Measurements from ENCODE around the gene MEIS1.
"Not testable (repeated sequence)": the region's sequence is repeated elsewhere in the genome, so short reads cannot be mapped to it uniquely, and the experiment has no call there.

DNA sequence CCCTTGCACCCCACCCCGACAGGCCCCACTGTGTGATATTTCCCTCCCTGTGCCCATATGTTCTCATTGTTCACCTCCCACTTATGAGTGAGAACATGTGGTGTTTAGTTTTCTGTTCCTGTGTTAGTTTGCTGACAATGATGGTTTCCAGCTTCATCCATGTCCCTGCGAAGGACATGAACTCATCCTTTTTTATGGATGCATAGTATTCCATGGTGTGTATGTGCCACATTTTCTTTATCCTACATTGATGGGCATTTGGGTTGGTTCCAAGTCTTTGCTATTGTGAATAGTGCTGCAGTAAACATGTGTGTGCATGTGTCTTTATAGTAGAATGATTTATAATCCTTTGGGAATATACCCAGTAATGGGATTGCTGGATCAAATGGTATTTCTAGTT, 50.3 kb downstream of the MEIS1 start:
- TF ChIP-seq, protein P1, sequence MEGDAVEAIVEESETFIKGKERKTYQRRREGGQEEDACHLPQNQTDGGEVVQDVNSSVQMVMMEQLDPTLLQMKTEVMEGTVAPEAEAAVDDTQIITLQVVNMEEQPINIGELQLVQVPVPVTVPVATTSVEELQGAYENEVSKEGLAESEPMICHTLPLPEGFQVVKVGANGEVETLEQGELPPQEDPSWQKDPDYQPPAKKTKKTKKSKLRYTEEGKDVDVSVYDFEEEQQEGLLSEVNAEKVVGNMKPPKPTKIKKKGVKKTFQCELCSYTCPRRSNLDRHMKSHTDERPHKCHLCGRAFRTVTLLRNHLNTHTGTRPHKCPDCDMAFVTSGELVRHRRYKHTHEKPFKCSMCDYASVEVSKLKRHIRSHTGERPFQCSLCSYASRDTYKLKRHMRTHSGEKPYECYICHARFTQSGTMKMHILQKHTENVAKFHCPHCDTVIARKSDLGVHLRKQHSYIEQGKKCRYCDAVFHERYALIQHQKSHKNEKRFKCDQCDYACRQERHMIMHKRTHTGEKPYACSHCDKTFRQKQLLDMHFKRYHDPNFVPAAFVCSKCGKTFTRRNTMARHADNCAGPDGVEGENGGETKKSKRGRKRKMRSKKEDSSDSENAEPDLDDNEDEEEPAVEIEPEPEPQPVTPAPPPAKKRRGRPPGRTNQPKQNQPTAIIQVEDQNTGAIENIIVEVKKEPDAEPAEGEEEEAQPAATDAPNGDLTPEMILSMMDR (tag by site-specific recombination; IDR thresholded peaks at IDR 0.05), result not testable (repeated sequence)
- TF ChIP-seq ZNF701 (tag by site-specific recombination; IDR thresholded peaks at IDR 0.05); HOXA7 (CRISPR knock-in tag; IDR thresholded peaks at IDR 0.05; ENCODE audit: borderline replicate concordance); HOXC10 (CRISPR knock-in tag; IDR thresholded peaks at IDR 0.05); ZNF394 (tag by site-specific recombination; IDR thresholded peaks at IDR 0.05; ENCODE audit: borderline replicate concordance); TRIM28 (IDR thresholded peaks at IDR 0.05; ENCODE audit: borderline replicate concordance, low read length); WT1 (tag by site-specific recombination; IDR thresholded peaks at IDR 0.05): not testable (repeated sequence)
- TF ChIP-seq, protein P2, sequence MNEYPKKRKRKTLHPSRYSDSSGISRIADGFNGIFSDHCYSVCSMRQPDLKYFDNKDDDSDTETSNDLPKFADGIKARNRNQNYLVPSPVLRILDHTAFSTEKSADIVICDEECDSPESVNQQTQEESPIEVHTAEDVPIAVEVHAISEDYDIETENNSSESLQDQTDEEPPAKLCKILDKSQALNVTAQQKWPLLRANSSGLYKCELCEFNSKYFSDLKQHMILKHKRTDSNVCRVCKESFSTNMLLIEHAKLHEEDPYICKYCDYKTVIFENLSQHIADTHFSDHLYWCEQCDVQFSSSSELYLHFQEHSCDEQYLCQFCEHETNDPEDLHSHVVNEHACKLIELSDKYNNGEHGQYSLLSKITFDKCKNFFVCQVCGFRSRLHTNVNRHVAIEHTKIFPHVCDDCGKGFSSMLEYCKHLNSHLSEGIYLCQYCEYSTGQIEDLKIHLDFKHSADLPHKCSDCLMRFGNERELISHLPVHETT (tag by site-specific recombination; IDR thresholded peaks at IDR 0.05), result not testable (repeated sequence)
- TF ChIP-seq, protein P3, sequence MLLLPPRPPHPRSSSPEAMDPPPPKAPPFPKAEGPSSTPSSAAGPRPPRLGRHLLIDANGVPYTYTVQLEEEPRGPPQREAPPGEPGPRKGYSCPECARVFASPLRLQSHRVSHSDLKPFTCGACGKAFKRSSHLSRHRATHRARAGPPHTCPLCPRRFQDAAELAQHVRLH (tag by site-specific recombination; IDR thresholded peaks at IDR 0.05), result not testable (repeated sequence)

Measured in HEK293 (cell line).